Neutrophil (primary cell): Measurements from ENCODE around the gene SRSF2.

Experiments
- H3K27ac ChIP-seq: fragments of 200-600 bp; sonication (generic); 2 replicates; pipeline ENCODE4 v1.5.1; 2016; ENCODE audit warnings: mild to moderate bottlenecking, moderate library complexity
- H3K27me3 ChIP-seq: fragments of 200-600 bp; sonication (generic); 2 replicates; pipeline ENCODE4 v1.6.0; 2016; ENCODE audit warnings: mild to moderate bottlenecking
- H3K36me3 ChIP-seq: fragments of 200-600 bp; sonication (generic); 2 replicates; pipeline ENCODE4 v1.5.1; 2017
- H3K4me1 ChIP-seq, 2 experiments: fragments of 200-600 bp in 1 of 2; sonication (generic) in 1 of 2; 1 replicate in 1 of 2; 2 replicates in 1 of 2; pipeline versions ENCODE4 v1.5.1 to v1.6.1; 2013 to 2016; ENCODE audit warnings: low read depth in 1 of 2, low read length in 1 of 2, mild to moderate bottlenecking in 1 of 2, moderate library complexity in 1 of 2; ENCODE audit not compliant: control insufficient read depth in 1 of 2, insufficient read depth in 1 of 2
- H3K4me3 ChIP-seq, 2 experiments: fragments of 200-600 bp in 1 of 2; sonication (generic) in 1 of 2; 1 replicate in 1 of 2; 2 replicates in 1 of 2; pipeline ENCODE4 v1.5.1; 2013 to 2016; ENCODE audit warnings: low read depth in 1 of 2, low read length in 1 of 2, mild to moderate bottlenecking in 1 of 2, moderate library complexity in 1 of 2
- H3K9me3 ChIP-seq: fragments of 200-600 bp; sonication (generic); 2 replicates; pipeline ENCODE4 v1.5.1; 2016
- CTCF ChIP-seq: fragments of 200-600 bp; sonication (generic); IDR thresholded peaks from 2 replicates; pipeline ENCODE4 v1.5.1; 2016; ENCODE audit warnings: antibody characterized with exemption

SRSF2 gene

DNA sequence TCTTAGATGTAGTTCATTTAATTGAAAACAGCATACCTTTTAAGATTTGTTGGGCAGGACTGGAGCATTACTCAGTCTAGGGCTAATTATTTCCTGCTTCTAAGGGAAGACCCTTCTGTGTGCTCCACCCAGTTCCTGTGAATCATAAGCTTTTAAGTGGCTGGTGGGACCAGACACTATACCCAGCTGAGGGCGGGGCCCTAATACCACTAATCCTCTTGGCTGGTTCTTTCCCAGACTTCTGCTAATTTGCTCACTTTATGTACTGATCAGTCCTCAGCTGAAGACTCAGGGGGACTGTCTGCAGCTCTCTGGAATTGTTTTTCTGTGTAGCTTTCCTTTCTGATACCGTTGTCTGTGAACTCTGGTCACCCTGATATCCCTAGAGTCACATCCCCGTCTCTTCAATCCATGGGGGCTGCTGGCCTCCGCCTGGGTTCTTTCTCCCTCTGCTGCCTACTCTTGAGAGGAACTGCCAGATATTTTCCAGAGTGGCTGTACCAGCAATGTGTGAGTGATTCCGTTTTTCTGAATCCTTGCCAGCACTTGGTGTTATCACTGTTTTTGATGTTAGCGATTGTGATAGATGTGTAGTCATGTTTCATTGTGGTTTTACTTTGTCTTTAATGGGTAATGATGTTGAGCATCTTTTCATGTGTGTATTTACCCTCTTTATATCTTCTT is 35.9 kb upstream of the SRSF2 start:
- no peaks in the 10 kb centered on the region for H3K9me3 ChIP-seq
- H3K27ac ChIP-seq: no peak overlapping the region
- no peaks in the 10 kb centered on the region for H3K27me3 ChIP-seq
- no peaks in the 10 kb centered on the region for H3K4me1 ChIP-seq
- H3K36me3 ChIP-seq: peaks cover 83% of the 10 kb centered on the region
- H3K4me3 ChIP-seq: no peak overlapping the region
- TF ChIP-seq CTCF: no peak

- no peaks in the 10 kb centered on the region for H3K27me3 ChIP-seq
Measured at GRCh38 chr17:76758570-76758969, 21.4 kb upstream of the SRSF2 start.

GRCh38 chr17:76757256-76757655 is 20.1 kb upstream of the SRSF2 start:
- Histone ChIP-seq H3K27ac (no peak overlapping the region), H3K4me3 (no peak overlapping the region), H3K9me3 (no peaks in the 10 kb centered on the region), H3K4me1 (no peaks in the 10 kb centered on the region), H3K36me3 (peaks cover 60% of the 10 kb centered on the region), H3K27me3 (no peaks in the 10 kb centered on the region)
- no peak for TF ChIP-seq CTCF

More at GRCh38 chr17:76758570-76758969, 21.4 kb upstream of the SRSF2 start:
- H3K4me1 ChIP-seq: no peaks in the 10 kb centered on the region
- no peak for TF ChIP-seq CTCF
- no peaks in the 10 kb centered on the region for H3K9me3 ChIP-seq
- no peak overlapping the region for H3K4me3 ChIP-seq
- peaks cover 51% of the 10 kb centered on the region for H3K36me3 ChIP-seq
- H3K27ac ChIP-seq: no peak overlapping the region

- Histone ChIP-seq H3K27me3 (no peaks in the 10 kb centered on the region), H3K9me3 (no peaks in the 10 kb centered on the region), H3K4me1 (no peaks in the 10 kb centered on the region), H3K4me3 (no peak overlapping the region), H3K27ac (no peak overlapping the region), H3K36me3 (peaks cover 48% of the 10 kb centered on the region)
- TF ChIP-seq CTCF: no peak
Measured at GRCh38 chr17:76755285-76755684, 18.2 kb upstream of the SRSF2 start.

GRCh38 chr17:76753061-76753961 is 16.2 kb upstream of the SRSF2 start:
- Histone ChIP-seq H3K4me3 (no peak overlapping the region), H3K36me3 (peaks cover 51% of the 10 kb centered on the region), H3K27me3 (no peaks in the 10 kb centered on the region), H3K9me3 (no peaks in the 10 kb centered on the region), H3K4me1 (no peaks in the 10 kb centered on the region), H3K27ac (no peak overlapping the region)
- TF ChIP-seq CTCF: no peak
